HG03460 (cell line): ENCODE results near the gene RPS6KB2.

Source experiments
- ATAC-seq: cut with Tn5 transposase; IDR thresholded peaks from one replicate; pipeline ENCODE4 v1.9.1; 2021; ENCODE audit not compliant: unreplicated experiment

Gene RPS6KB2

GRCh38 chr11:67428052-67429001 is at the start of gene RPS6KB2:
RPS6KB2 (plus strand) TSS chr11:67428494; CDS start chr11:67428546, 52 bp downstream.
- ATAC-seq: peak; percentile 81

- no peak for ATAC-seq
Observed at GRCh38 chr11:67378544-67378943, 49.8 kb upstream of the RPS6KB2 start.

GRCh38 chr11:67379061-67380058 is 48.9 kb upstream of the RPS6KB2 start:
- no peak for ATAC-seq

GRCh38 chr11:67381244-67381972 is 46.9 kb upstream of the RPS6KB2 start:
- no peak for ATAC-seq

- ATAC-seq: peak; percentile 54
Observed at GRCh38 chr11:67382276-67383136, 45.8 kb upstream of the RPS6KB2 start.

DNA sequence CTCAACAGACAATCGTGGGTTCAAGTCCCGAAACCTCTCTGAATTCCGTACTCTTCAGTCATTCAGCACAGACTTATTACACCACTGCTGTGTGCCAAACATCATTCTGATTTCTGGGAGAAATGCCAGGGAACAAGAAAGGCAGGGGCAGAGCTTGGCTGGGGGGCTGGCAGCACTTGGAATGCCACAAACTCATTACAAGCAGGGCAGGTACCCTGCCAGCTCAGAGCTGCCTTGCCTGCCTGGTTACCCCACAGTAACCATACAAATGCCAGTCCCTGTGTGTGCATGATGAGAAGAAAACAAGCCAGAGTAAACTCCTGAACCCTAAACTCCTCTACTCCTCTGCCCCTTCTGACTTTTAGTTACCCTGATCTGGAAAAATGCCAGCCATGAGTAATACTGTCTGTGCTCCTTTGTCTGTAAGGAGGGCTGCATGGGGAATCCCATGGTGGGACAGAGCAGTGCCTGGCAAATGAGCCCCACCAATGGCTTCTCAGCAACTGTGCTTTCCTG is 43.4 kb upstream of the RPS6KB2 start:
- no peak for ATAC-seq

DNA sequence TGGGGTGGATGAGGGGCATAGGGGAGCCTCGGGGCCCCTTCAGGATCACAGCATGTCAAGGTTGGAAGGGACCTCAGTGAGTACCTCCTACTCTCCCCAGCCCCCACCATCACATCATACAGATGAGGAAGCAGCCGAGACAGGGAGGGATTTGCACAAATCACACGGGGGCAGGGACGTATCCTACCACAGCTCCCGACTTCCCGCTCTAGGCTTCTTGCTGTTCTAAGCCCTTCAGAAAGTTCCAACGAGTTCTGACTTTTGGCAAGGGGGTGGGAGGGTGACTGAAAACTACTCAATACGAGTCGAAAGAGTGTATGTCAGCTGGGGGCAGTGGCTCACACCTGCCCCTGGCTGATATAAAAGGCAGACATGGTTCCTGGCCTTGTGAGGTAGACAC is 41.2 kb upstream of the RPS6KB2 start:
- no peak for ATAC-seq

- ATAC-seq: no peak
Observed at GRCh38 chr11:67387518-67387917, 40.8 kb upstream of the RPS6KB2 start.

GRCh38 chr11:67389477-67389876 is 38.8 kb upstream of the RPS6KB2 start:
- ATAC-seq: no peak

DNA sequence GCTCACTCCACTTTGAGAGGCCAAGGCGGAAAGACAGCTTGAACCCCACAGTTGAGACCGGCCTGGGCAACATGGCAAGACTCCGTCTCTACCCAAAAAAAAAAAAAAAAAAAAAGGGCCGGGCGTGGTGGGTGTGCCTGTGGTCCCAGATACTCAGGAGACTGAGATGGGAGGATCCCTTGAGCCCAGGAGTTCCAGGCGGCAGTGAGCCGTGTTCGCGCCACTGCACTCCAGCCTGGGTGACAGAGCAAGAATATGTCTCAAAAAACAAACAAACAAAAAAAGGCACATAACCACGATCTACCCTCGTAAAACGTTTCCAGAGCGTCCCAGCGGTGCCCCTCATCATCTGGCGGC is 37.4 kb upstream of the RPS6KB2 start:
- no peak for ATAC-seq

DNA sequence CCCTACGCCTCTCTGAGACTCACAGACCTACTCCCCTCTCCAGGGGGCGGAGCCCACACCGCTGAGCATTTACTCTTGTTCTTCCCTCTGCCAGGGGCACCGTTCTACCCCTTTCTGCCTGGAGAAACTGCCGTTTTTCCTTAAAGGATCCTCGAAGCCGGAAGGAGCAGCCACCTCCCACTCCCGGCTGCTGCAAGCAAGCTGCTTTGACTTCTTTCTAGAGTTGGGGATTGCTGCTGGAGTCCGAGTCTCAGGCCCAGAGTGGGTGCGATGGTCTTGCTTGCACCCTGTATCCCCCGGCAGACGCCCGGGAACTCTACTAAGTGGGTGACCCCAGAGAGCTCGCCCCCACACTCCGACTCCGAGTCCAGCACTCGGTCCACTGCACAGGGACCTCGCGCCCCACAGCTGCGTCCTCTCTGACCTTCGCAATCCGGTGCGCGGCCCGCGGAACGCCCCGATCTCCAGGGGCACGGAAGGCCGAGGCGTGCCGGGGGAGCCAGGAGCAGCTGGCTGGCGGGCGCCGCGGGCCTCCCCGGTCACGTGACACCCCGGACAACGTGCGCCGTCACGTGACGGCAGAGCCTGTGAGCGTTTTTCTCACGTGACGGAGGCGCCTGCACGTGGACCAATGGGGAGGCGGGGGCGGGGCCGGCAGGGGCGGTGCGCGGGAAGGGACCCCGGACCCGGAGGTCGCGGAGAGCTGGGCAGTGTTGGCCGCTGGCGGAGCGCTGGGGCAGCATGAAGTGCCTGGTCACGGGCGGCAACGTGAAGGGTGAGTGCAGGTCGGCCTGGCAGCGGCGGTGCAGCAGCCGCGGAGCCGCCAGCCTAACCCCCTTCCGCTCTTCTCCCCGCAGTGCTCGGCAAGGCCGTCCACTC is 36.8 kb upstream of the RPS6KB2 start, which contains the start of gene RAD9A:
Gene RAD9A, plus strand, starts transcription at position 683 of the 879 bp plus-strand sequence. Its CDS starts 59 bp downstream, at position 742.
- ATAC-seq: peak; percentile 49

GRCh38 chr11:67392183-67392715 is 36.0 kb upstream of the RPS6KB2 start:
- ATAC-seq: peak; percentile 11

DNA sequence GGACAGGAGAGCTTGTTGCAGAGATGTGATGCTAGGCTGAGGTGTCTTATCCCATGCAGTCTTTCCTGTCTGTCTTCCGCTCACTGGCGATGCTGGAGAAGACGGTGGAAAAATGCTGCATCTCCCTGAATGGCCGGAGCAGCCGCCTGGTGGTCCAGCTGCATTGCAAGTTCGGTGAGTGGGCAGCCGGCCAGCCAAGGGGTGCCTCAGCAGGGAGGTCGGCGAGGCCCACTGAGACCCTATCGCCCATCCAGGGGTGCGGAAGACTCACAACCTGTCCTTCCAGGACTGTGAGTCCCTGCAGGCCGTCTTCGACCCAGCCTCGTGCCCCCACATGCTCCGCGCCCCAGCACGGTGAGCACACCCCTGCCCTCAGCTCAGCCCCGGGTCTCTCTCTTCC is 34.9 kb upstream of the RPS6KB2 start:
- ATAC-seq: no peak

DNA sequence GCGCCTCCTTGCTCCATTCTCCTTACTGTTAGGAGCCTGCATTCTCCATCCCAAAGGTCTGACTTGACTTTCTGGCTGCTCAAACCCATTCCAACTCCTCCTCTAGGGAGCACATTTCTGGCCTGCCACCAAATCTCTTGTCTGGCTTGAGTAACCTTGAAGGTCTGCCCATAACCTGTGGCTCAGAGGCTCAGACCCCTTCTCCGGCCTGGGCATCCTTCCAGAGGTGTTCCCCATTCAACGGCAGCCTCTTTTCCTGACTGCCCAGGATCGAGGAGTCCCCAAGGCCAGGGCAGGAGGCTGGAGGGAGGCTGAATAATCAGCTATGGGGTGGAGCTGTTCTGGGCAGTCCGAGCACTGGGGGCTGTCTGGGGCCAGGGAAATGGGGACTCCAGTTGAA is 34.3 kb upstream of the RPS6KB2 start:
- no peak for ATAC-seq

GRCh38 chr11:67395555-67396258 is 32.6 kb upstream of the RPS6KB2 start:
- no peak for ATAC-seq

DNA sequence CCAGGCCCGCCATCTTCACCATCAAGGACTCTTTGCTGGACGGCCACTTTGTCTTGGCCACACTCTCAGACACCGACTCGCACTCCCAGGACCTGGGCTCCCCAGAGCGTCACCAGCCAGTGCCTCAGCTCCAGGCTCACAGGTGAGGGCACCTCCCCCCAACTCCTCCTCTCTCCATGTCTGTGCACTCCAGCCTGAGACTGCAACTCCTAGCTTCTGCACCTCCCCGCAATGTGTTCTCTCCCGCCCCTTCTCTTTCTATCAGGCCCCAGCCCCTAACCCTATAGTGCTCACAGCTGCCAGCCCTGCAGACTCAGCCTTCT is 32.1 kb upstream of the RPS6KB2 start:
- no peak for ATAC-seq

- no peak for ATAC-seq
Observed at GRCh38 chr11:67396587-67397389, 31.5 kb upstream of the RPS6KB2 start.
